Measurements from ENCODE around the gene RBM8A.

DNA sequence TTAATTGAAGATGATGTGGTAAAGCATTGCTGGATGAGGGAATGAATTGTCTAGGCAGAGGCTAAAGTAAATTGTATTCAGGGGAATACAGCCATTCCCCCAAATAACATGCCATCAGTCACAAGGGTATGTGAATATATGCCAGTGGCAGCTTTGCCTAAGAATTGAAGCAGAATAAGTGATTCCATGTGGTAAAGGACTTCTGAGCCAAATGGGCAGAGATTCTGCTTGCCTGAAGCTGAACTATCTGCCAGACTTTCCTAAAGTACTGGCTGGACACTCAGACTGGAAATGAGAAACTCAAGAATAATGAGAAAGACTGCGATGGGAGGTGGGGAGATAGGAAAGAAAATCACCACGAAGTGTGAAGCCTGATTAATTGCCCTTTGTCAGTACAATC is 28.2 kb upstream of the RBM8A start:
- TF ChIP-seq POLR2AphosphoS5 (IDR thresholded peaks at IDR 0.05; ENCODE audit: borderline replicate concordance, low read depth, low read length) = no peak
- no peak for TF ChIP-seq FOXP2 (optimal IDR thresholded peaks at IDR 0.05; ENCODE audit: control extremely low read depth, extremely low read length, insufficient read depth)
- no peak for TF ChIP-seq EZH2 (IDR thresholded peaks at IDR 0.05)
